Measurements from ENCODE around the gene CD2BP2. TPM values are rescaled to one million over a fixed set of nuclear protein-coding genes. Genes with fewer than 3 reads are reported as not detected.

CD2BP2 gene
- total and polyA plus RNA-seq, 2 of the 13 experiments (the other 11 are each of a cell fraction or from before 2014, with no cell fraction given) = 24.9 to 54.6 TPM

DNA sequence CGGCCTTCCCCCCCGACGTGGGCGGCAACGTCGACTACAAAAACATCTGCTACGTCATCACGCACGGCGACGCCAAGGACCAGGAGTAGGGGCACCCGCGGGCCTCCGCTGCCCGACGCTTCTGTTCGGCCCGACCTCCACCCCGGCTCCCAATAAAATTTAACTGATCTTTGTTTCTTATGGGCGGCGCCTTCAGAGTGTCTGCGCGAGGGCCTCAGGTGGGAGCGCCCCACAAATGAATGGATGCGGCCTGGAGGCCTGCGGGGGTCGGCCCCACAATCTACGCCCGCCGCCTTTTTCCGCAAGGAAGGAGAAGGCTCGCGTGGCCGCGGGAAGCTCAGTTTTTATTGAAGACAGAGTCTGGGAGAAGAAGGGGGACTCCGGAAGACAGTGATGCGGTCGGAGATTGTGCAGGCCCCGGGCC, 22.7 kb upstream of the CD2BP2 start (continued):
- TF ChIP-seq, protein P1, sequence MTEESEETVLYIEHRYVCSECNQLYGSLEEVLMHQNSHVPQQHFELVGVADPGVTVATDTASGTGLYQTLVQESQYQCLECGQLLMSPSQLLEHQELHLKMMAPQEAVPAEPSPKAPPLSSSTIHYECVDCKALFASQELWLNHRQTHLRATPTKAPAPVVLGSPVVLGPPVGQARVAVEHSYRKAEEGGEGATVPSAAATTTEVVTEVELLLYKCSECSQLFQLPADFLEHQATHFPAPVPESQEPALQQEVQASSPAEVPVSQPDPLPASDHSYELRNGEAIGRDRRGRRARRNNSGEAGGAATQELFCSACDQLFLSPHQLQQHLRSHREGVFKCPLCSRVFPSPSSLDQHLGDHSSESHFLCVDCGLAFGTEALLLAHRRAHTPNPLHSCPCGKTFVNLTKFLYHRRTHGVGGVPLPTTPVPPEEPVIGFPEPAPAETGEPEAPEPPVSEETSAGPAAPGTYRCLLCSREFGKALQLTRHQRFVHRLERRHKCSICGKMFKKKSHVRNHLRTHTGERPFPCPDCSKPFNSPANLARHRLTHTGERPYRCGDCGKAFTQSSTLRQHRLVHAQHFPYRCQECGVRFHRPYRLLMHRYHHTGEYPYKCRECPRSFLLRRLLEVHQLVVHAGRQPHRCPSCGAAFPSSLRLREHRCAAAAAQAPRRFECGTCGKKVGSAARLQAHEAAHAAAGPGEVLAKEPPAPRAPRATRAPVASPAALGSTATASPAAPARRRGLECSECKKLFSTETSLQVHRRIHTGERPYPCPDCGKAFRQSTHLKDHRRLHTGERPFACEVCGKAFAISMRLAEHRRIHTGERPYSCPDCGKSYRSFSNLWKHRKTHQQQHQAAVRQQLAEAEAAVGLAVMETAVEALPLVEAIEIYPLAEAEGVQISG (CRISPR knock-in tag; IDR thresholded peaks at IDR 0.05) = no peak
- TF ChIP-seq, protein P2, sequence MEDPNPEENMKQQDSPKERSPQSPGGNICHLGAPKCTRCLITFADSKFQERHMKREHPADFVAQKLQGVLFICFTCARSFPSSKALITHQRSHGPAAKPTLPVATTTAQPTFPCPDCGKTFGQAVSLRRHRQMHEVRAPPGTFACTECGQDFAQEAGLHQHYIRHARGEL (CRISPR knock-in tag; IDR thresholded peaks at IDR 0.05) = peak; percentile 77; the same call in 1 of the 2 replicates
- TF ChIP-seq HMG20B (CRISPR knock-in tag; conservative IDR thresholded peaks at IDR 0.05) (no peak), MED13 (CRISPR knock-in tag; IDR thresholded peaks at IDR 0.05) (no peak), SNAI1 (CRISPR knock-in tag; IDR thresholded peaks at IDR 0.05; ENCODE audit: borderline replicate concordance) (no peak), ZNF768 (CRISPR knock-in tag; IDR thresholded peaks at IDR 0.05) (peak; percentile 45; the same call in 1 of the 2 replicates), HOXA5 (CRISPR knock-in tag; IDR thresholded peaks at IDR 0.05) (no peak), FIP1L1 (IDR thresholded peaks at IDR 0.05; ENCODE audit: borderline replicate concordance, insufficient read depth, low read depth, low read length) (no peak; the same call in 1 of the 2 replicates), PCBP1 (IDR thresholded peaks at IDR 0.05; ENCODE audit: borderline replicate concordance, low read depth, low read length) (no peak), ZNF709 (CRISPR knock-in tag; IDR thresholded peaks at IDR 0.05) (no peak), ZNF10 (CRISPR knock-in tag; IDR thresholded peaks at IDR 0.05; ENCODE audit: borderline replicate concordance, low read depth) (no peak), HNRNPLL (IDR thresholded peaks at IDR 0.05; ENCODE audit: low read depth, low read length, poor library complexity, severe bottlenecking) (no peak), ZNF570 (CRISPR knock-in tag; IDR thresholded peaks at IDR 0.05; ENCODE audit: borderline replicate concordance) (no peak), AHR (CRISPR knock-in tag; IDR thresholded peaks at IDR 0.05) (no peak), ZNF772 (CRISPR knock-in tag; IDR thresholded peaks at IDR 0.05) (peak; percentile 35), ZNF746 (CRISPR knock-in tag; IDR thresholded peaks at IDR 0.05) (no peak), ZNF790 (CRISPR knock-in tag; IDR thresholded peaks at IDR 0.05; ENCODE audit: borderline replicate concordance) (no peak), SNAPC2 (CRISPR knock-in tag; IDR thresholded peaks at IDR 0.05) (no peak), DR1 (CRISPR knock-in tag; IDR thresholded peaks at IDR 0.05) (no peak), BCL6 (CRISPR knock-in tag; IDR thresholded peaks at IDR 0.05) (no peak), ZNF235 (CRISPR knock-in tag; IDR thresholded peaks at IDR 0.05; ENCODE audit: borderline replicate concordance) (peak; percentile 48; the same call in 1 of the 2 replicates), PAF1 (CRISPR knock-in tag; IDR thresholded peaks at IDR 0.05) (no peak)
- TF ChIP-seq, protein P3, sequence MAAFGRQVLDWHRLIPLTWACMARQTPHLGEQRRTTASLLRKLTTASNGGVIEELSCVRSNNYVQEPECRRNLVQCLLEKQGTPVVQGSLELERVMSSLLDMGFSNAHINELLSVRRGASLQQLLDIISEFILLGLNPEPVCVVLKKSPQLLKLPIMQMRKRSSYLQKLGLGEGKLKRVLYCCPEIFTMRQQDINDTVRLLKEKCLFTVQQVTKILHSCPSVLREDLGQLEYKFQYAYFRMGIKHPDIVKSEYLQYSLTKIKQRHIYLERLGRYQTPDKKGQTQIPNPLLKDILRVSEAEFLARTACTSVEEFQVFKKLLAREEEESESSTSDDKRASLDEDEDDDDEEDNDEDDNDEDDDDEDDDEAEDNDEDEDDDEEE (CRISPR knock-in tag; IDR thresholded peaks at IDR 0.05) = no peak
- TF ChIP-seq, protein P4, sequence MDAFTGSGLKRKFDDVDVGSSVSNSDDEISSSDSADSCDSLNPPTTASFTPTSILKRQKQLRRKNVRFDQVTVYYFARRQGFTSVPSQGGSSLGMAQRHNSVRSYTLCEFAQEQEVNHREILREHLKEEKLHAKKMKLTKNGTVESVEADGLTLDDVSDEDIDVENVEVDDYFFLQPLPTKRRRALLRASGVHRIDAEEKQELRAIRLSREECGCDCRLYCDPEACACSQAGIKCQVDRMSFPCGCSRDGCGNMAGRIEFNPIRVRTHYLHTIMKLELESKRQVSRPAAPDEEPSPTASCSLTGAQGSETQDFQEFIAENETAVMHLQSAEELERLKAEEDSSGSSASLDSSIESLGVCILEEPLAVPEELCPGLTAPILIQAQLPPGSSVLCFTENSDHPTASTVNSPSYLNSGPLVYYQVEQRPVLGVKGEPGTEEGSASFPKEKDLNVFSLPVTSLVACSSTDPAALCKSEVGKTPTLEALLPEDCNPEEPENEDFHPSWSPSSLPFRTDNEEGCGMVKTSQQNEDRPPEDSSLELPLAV (CRISPR knock-in tag; conservative IDR thresholded peaks at IDR 0.05; ENCODE audit: low read depth) = no peak
- TF ChIP-seq, protein P5, sequence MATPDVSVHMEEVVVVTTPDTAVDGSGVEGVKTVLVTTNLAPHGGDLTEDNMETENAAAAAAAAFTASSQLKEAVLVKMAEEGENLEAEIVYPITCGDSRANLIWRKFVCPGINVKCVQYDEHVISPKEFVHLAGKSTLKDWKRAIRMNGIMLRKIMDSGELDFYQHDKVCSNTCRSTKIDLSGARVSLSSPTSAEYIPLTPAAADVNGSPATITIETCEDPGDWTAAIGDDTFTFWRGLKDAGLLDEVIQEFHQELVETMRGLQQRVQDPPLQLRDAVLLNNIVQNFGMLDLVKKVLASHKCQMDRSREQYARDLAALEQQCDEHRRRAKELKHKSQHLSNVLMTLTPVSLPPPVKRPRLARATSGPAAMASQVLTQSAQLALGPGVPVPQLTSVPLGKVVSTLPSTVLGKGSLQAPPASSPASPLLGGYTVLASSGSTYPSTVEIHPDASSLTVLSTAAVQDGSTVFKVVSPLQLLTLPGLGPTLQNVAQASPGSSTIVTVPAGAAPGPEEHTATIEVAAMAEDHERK (CRISPR knock-in tag; IDR thresholded peaks at IDR 0.05; ENCODE audit: low read depth) = peak; percentile 91
